IMR-90 (cell line): ENCODE measurements around the gene FOXI1. TPM values are rescaled to one million over a fixed set of nuclear protein-coding genes. Genes with fewer than 3 reads are reported as not detected.

ENCODE experiments used
- ATAC-seq: fragments of 200-7000 bp; cut with Tn5 transposase; 2 replicates; pipeline ENCODE4 v1.9.1; 2020; ENCODE audit warnings: low read depth, mild to moderate bottlenecking, moderate library complexity
- BruUV-seq: library from RNA; stranded (reverse); fragments of 400-500 nt; replicated peaks from 2 replicates; lab custom pipeline; 2021; lab: Mats Ljungman, UMichigan
- CTCF ChIA-PET: fragments of 300-600 bp; formaldehyde crosslinking; extraction: SDS; loops from one replicate; lab custom pipeline; 2021; ENCODE audit warnings: antibody characterized with exemption; lab: Yijun Ruan, JAX
- POLR2A ChIA-PET: fragments of 300-600 bp; sonication (Branson Sonifier 250); formaldehyde crosslinking; loops from one replicate; lab custom pipeline; 2022; ENCODE audit warnings: antibody characterized with exemption; ENCODE audit not compliant: unreplicated experiment; lab: Charles Lee
- DNase-seq: peaks from one replicate; pipeline ENCODE4 v3.0.0; 2013
- H2AFZ ChIP-seq: replicated peaks from 2 replicates; pipeline ENCODE3; 2013; ENCODE audit warnings: low read length, mild to moderate bottlenecking; ENCODE audit not compliant: poor library complexity
- H2AK5ac ChIP-seq: 2 replicates; pipeline ENCODE4 v1.6.1; 2013; ENCODE audit warnings: low read depth, low read length, inconsistent platforms
- H2AK9ac ChIP-seq: replicated peaks from 2 replicates; pipeline ENCODE3; 2013; ENCODE audit warnings: mild to moderate bottlenecking, low read depth, low read length, moderate library complexity; ENCODE audit not compliant: poor library complexity
- H2BK120ac ChIP-seq: 2 replicates; pipeline ENCODE4 v1.6.1; 2013; ENCODE audit warnings: low read depth, low read length, inconsistent platforms
- H2BK15ac ChIP-seq: 3 replicates; pipeline ENCODE4 v1.6.1; 2013; ENCODE audit warnings: low read depth, low read length, inconsistent platforms
- H2BK20ac ChIP-seq: 2 replicates; pipeline ENCODE4 v1.6.1; 2013; ENCODE audit warnings: low read depth, mild to moderate bottlenecking, inconsistent platforms, low read length, moderate library complexity
- H2BK5ac ChIP-seq: 2 replicates; pipeline ENCODE4 v1.6.1; 2013; ENCODE audit warnings: mild to moderate bottlenecking, low read depth, low read length, inconsistent platforms; ENCODE audit not compliant: poor library complexity, severe bottlenecking
- H3K14ac ChIP-seq: replicated peaks from 2 replicates; pipeline ENCODE4 v1.6.1; 2013; ENCODE audit warnings: low read depth, low read length, inconsistent platforms
- H3K18ac ChIP-seq: 2 replicates; pipeline ENCODE4 v1.6.1; 2013; ENCODE audit warnings: low read depth, low read length, control low read depth
- H3K23ac ChIP-seq: 2 replicates; pipeline ENCODE4 v1.6.1; 2013; ENCODE audit warnings: low read depth, low read length, inconsistent platforms
- H3K27ac ChIP-seq: 2 replicates; pipeline ENCODE4 v1.5.1; 2013; ENCODE audit warnings: mild to moderate bottlenecking, control low read depth, low read length; ENCODE audit not compliant: insufficient read depth
- H3K27me3 ChIP-seq: 2 replicates; pipeline ENCODE4 v1.6.1; 2013; ENCODE audit warnings: low read length; ENCODE audit not compliant: control insufficient read depth, insufficient read depth
- H3K36me3 ChIP-seq: 2 replicates; pipeline ENCODE4 v1.6.1; 2013; ENCODE audit warnings: low read length, mixed read lengths; ENCODE audit not compliant: control insufficient read depth, insufficient read depth
- H3K4ac ChIP-seq: 2 replicates; pipeline ENCODE4 v1.6.1; 2013; ENCODE audit warnings: low read depth, low read length, inconsistent platforms
- H3K4me1 ChIP-seq: 2 replicates; pipeline ENCODE4 v1.6.1; 2013; ENCODE audit warnings: low read length, mixed read lengths; ENCODE audit not compliant: control insufficient read depth, insufficient read depth
- H3K4me2 ChIP-seq: 2 replicates; pipeline ENCODE4 v1.6.1; 2013; ENCODE audit warnings: low read depth, mild to moderate bottlenecking, control low read depth, low read length, moderate library complexity
- H3K4me3 ChIP-seq: 2 replicates; pipeline ENCODE4 v1.5.1; 2013; ENCODE audit warnings: low read depth, mild to moderate bottlenecking, control low read depth, low read length, moderate library complexity; ENCODE audit not compliant: insufficient read depth
- H3K56ac ChIP-seq: 2 replicates; pipeline ENCODE4 v1.6.1; 2013; ENCODE audit warnings: low read length, inconsistent platforms; ENCODE audit not compliant: insufficient read depth; ENCODE audit errors: extremely low read depth
- H3K79me1 ChIP-seq, 2 experiments: 2 replicates each; pipeline ENCODE4 v1.6.1; 2013; ENCODE audit warnings: low read length in 2 of 2, inconsistent platforms in 1 of 2, low read depth in 1 of 2
- H3K9ac ChIP-seq: 2 replicates; pipeline ENCODE4 v1.6.1; 2013; ENCODE audit warnings: low read depth, low read length, control low read depth
- H3K9me1 ChIP-seq: 2 replicates; pipeline ENCODE4 v1.6.1; 2013; ENCODE audit warnings: low read length, inconsistent platforms; ENCODE audit not compliant: insufficient read depth
- H3K9me3 ChIP-seq: 2 replicates; pipeline ENCODE4 v1.6.1; 2013; ENCODE audit warnings: low read length; ENCODE audit not compliant: control insufficient read depth, insufficient read depth
- H4K20me1 ChIP-seq: 2 replicates; pipeline ENCODE4 v1.6.1; 2013; ENCODE audit warnings: low read length, inconsistent platforms; ENCODE audit not compliant: insufficient read depth
- H4K5ac ChIP-seq: 2 replicates; pipeline ENCODE4 v1.6.1; 2013; ENCODE audit warnings: mild to moderate bottlenecking, low read depth, low read length, control low read depth
- H4K8ac ChIP-seq, 2 experiments: 2 replicates each; pipeline ENCODE4 v1.6.1; 2013; ENCODE audit warnings: low read depth in 2 of 2, low read length in 2 of 2, control low read depth in 1 of 2, inconsistent platforms in 1 of 2
- H4K91ac ChIP-seq: 2 replicates; pipeline ENCODE4 v1.6.1; 2013; ENCODE audit warnings: low read depth, low read length, inconsistent platforms; ENCODE audit not compliant: insufficient read depth
- BHLHE40 ChIP-seq: fragments of 150-350 bp; IDR thresholded peaks from 2 replicates; pipeline ENCODE4 v1.6.1; 2016; ENCODE audit warnings: mild to moderate bottlenecking, low read depth, low read length
- CHD1 ChIP-seq: IDR thresholded peaks from 2 replicates; pipeline ENCODE4 v1.6.1; 2012; ENCODE audit warnings: low read depth, low read length, improper control_type of control experiment
- FOS ChIP-seq: fragments of 150-350 bp; IDR thresholded peaks from 2 replicates; pipeline ENCODE4 v1.6.1; 2016; ENCODE audit warnings: low read depth, low read length
- POLR2A ChIP-seq: IDR thresholded peaks from 2 replicates; pipeline ENCODE4 v1.6.1; 2012; ENCODE audit warnings: mild to moderate bottlenecking, low read depth, low read length
- RFX5 ChIP-seq: IDR thresholded peaks from 2 replicates; pipeline ENCODE4 v1.8.0; 2012; ENCODE audit warnings: low read depth, mild to moderate bottlenecking, low read length, moderate library complexity
- SMC3 ChIP-seq: fragments of 150-350 bp; IDR thresholded peaks from 2 replicates; pipeline ENCODE4 v1.6.1; 2016; ENCODE audit warnings: low read depth, mild to moderate bottlenecking, antibody characterized with exemption, low read length, moderate library complexity
- WGBS, 2 experiments: methylation state at CpG; one replicate each; pipeline versions ENCODE4 v1.1.5 to v1.1.7; 2013; ENCODE audit warnings: missing lambda C conversion rate in 2 of 2; ENCODE audit not compliant: insufficient read length in 1 of 2; ENCODE audit errors: extremely low coverage in 2 of 2; 5-methylcytosine and 5-hydroxymethylcytosine counted together
- dilution Hi-C: fragments of 300-500 bp; cut with HindIII; formaldehyde crosslinking; loops from one replicate; pipeline ENCODE4 v1.14.3; 2018; ENCODE audit warnings: low sequenced_read_pairs; ENCODE audit not compliant: unreplicated experiment
- in situ Hi-C: fragments of 300-500 bp; cut with MboI; formaldehyde crosslinking; loops from 3 replicates; pipeline ENCODE4 v1.14.3; 2019; ENCODE audit warnings: low sequenced_read_pairs, inconsistent platforms, mixed read lengths
- intact Hi-C: fragments of 100-400 bp; cut with micrococcal nuclease; formaldehyde crosslinking; loops from 2 replicates; pipeline ENCODE4 v1.10.0; 2022
- polyA plus RNA-seq, 3 experiments: library from polyadenylated mRNA; depleted of rRNA; stranded (reverse); fragments of >200 nt; gene quantifications; 2 replicates each; pipeline ENCODE4 v1.2.3, GENCODE V29; 2012; ENCODE audit warnings: low replicate concordance in 1 of 3
- total RNA-seq: library from RNA; depleted of rRNA; stranded (reverse); fragments of >200 nt; gene quantifications from 2 replicates; pipeline ENCODE4 v1.2.3, GENCODE V29; 2012
- TF ChIP-seq, protein P1 (sequence below): fragments of 150-350 bp; IDR thresholded peaks from 2 replicates; pipeline ENCODE4 v1.6.1; 2016; ENCODE audit warnings: low read depth, mild to moderate bottlenecking, low read length, moderate library complexity, borderline replicate concordance
- TF ChIP-seq, protein P2 (sequence below): conservative IDR thresholded peaks from 2 replicates; pipeline ENCODE4 v1.5.1; 2012; ENCODE audit warnings: mild to moderate bottlenecking, low read depth, low read length, improper control_type of control experiment

FOXI1 gene
- total and polyA plus RNA-seq, 2 of the 4 experiments (the other 2 are of a cell fraction), result not detected

DNA sequence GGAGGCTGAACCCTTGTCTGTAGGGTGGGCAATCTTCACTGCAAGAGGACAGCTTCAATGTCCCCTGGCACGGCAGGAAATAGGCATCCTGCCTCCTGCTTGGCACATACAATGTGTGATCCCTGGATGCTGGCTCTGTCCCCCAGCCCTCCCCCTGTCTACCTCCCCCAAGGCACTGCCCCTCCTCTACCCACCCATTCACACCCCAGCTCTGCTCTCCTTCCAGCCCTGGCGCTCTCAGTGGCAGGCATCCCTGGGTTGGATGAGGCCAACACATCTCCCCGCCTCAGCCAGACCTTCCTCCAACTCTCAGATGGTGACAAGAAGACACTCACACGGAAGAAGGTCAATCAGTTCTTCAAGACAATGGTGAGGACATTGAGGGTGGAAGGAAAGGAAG, 24.1 kb upstream of the FOXI1 start:
- Histone ChIP-seq H4K5ac (no peak overlapping the region), H3K27ac (no peak overlapping the region)

More for the DNA sequence above, 24.1 kb upstream of the FOXI1 start:
- no peak overlapping the region for H3K4me2 ChIP-seq
- no TSS peak for BruUV-seq
- no peak overlapping the region for H2BK5ac ChIP-seq
- H3K56ac ChIP-seq, result no peak overlapping the region
- no CpG with 5 or more reads among the region's 4 CpGs for WGBS, 2 experiments
- no peak overlapping the region for H4K91ac ChIP-seq
- H3K79me1 ChIP-seq, result no peaks in the 10 kb centered on the region
- no peaks in the 10 kb centered on the region; the same call in 1 of the 2 replicates for H3K27me3 ChIP-seq
- dilution Hi-C loops (no loop called here), intact Hi-C loops (no loop called here), in situ Hi-C loops (no loop called here)
- CTCF ChIA-PET, result interaction anchor here (0.8 kb wide), 1 partner anchor 11 kb away, joined by 4 read pairs; no protein-coding TSS in a partner anchor
- TF ChIP-seq FOS (no peak), RFX5 (no peak), SMC3 (no peak), CHD1 (no peak), BHLHE40 (no peak), POLR2A (no peak)
- TF ChIP-seq, protein P1, sequence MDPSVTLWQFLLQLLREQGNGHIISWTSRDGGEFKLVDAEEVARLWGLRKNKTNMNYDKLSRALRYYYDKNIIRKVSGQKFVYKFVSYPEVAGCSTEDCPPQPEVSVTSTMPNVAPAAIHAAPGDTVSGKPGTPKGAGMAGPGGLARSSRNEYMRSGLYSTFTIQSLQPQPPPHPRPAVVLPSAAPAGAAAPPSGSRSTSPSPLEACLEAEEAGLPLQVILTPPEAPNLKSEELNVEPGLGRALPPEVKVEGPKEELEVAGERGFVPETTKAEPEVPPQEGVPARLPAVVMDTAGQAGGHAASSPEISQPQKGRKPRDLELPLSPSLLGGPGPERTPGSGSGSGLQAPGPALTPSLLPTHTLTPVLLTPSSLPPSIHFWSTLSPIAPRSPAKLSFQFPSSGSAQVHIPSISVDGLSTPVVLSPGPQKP, result no peak
- TF ChIP-seq, protein P2, sequence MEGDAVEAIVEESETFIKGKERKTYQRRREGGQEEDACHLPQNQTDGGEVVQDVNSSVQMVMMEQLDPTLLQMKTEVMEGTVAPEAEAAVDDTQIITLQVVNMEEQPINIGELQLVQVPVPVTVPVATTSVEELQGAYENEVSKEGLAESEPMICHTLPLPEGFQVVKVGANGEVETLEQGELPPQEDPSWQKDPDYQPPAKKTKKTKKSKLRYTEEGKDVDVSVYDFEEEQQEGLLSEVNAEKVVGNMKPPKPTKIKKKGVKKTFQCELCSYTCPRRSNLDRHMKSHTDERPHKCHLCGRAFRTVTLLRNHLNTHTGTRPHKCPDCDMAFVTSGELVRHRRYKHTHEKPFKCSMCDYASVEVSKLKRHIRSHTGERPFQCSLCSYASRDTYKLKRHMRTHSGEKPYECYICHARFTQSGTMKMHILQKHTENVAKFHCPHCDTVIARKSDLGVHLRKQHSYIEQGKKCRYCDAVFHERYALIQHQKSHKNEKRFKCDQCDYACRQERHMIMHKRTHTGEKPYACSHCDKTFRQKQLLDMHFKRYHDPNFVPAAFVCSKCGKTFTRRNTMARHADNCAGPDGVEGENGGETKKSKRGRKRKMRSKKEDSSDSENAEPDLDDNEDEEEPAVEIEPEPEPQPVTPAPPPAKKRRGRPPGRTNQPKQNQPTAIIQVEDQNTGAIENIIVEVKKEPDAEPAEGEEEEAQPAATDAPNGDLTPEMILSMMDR, result no peak
- H2BK120ac ChIP-seq, result no peak overlapping the region
- DNase-seq, result no peak
- H3K9me1 ChIP-seq, result no peaks in the 10 kb centered on the region
- no peaks in the 10 kb centered on the region for H3K9me3 ChIP-seq
- POLR2A ChIA-PET, result no interaction called here
- no peaks in the 10 kb centered on the region for H4K20me1 ChIP-seq
- no peak overlapping the region for H3K4me3 ChIP-seq
- H2AK9ac ChIP-seq, result no peak overlapping the region
- H3K36me3 ChIP-seq, result no peaks in the 10 kb centered on the region
- H2AK5ac ChIP-seq, result no peak overlapping the region
- no peaks in the 10 kb centered on the region for H3K4me1 ChIP-seq
- H3K4ac ChIP-seq, result no peak overlapping the region
- H4K8ac ChIP-seq, result no peak overlapping the region
- no peak overlapping the region for H3K23ac ChIP-seq
- ATAC-seq, result no peak
- H3K14ac ChIP-seq, result no peak overlapping the region
- H2BK15ac ChIP-seq, result no peak overlapping the region
- no peak overlapping the region for H3K18ac ChIP-seq
- no peak overlapping the region for H3K9ac ChIP-seq
- no peak overlapping the region for H2BK20ac ChIP-seq
- H2AFZ ChIP-seq, result no peak overlapping the region
